NCI-H1417 treated with DMSO at 0.1 percent for 48 hours (cell line): Measurements from ENCODE around the gene ZMYND8.

Experiments
- DNase-seq: peaks from one replicate; lab custom pipeline; 2025; lab: John Stamatoyannopoulos, UW

Gene ZMYND8

GRCh38 chr20:47332381-47333206 lies 23.9 kb downstream of the ZMYND8 start:
- DNase-seq = no peak

GRCh38 chr20:47330933-47331708 lies 25.4 kb downstream of the ZMYND8 start:
- no peak for DNase-seq

DNA sequence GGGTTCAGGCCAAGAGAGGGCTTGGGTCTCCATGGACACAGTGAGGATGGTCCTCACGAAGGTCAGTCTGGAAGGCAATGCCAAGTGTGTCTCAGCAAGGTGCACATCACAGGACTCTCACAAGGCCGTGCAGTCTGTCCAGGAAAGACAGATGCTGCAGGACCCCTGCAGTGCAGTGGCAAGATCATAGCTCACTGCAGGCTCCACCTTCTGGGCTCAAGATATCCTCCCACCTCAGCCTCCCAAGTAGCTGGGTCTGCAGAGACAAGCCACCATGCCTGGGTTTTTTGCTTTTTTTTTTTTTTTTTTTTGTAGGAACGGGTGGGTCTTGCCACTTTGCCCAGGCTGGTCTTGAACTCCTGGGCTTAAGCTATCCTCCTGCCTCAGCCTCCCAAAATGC lies 26.4 kb downstream of the ZMYND8 start:
- no peak for DNase-seq

DNA sequence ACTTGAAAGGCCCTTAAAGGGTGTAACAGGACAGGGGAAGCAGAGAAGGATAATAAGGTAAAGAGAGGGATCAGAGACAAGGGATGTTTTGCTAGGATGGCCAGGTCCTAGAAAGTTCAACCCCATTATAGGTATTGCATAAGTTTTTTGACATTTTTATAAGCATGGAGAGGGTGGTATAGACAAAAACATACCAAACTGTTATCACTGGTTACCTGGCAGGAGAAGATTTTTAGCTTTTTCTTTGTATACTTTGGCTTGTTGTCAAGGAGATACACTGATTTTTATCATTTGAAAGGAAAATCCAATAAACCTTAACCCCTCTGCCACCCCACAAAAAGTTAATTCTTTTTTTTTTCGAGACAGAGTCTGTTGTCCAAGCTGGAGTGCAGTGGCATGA lies 28.4 kb downstream of the ZMYND8 start:
- DNase-seq = no peak

DNA sequence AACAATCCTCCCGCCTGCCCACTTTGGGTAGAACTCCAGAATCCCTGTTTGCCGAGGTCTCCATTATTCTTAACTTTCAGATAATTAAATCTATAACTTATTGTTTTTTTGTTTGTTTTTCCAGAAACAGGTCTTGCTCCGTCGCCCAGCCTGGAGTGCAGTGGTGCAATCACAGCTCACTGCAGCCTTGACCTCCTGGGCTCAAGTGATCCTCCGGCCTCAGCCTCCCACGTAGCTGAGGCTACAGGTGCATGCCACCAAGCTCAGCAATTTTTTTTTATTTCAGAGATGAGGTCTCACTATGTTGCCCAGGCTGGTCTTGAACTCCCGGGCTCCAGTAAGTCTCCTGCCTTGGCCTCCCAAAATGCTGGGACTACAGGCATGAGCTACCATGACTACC lies 28.8 kb downstream of the ZMYND8 start:
- DNase-seq = no peak

DNA sequence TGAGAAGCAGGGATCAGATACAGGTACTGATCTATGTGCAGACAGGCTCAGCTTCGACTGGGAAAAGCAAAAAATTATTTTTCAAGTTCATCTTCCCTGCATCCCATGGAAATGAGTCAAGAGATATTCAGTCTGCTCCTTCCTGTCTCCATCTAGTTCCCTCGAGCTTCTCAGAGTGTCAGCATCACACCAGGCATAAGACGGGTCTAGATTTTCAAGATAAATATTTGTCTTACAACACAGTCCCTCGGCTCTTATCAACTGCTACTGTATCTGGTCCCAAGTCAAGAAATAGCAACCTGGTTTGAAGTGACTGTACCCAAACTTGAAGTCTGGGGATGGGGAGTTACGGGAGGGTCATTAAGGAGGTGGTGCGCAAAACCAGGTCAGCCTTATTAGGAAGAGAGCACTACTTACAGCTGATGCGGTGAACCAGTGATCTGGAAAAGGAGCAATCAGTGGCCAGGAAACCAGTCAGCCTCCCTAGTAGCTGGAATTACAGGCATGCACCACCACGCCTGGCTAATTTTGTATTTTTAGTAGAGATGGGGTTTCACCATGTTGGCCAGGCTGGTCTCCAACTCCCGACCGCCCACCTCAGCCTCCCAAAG lies 29.7 kb downstream of the ZMYND8 start:
- no peak for DNase-seq

GRCh38 chr20:47325242-47325641 lies 31.3 kb downstream of the ZMYND8 start:
- DNase-seq = no peak

- DNase-seq = peak; percentile 79
Measured at GRCh38 chr20:47320990-47321805, 35.3 kb downstream of the ZMYND8 start.

DNA sequence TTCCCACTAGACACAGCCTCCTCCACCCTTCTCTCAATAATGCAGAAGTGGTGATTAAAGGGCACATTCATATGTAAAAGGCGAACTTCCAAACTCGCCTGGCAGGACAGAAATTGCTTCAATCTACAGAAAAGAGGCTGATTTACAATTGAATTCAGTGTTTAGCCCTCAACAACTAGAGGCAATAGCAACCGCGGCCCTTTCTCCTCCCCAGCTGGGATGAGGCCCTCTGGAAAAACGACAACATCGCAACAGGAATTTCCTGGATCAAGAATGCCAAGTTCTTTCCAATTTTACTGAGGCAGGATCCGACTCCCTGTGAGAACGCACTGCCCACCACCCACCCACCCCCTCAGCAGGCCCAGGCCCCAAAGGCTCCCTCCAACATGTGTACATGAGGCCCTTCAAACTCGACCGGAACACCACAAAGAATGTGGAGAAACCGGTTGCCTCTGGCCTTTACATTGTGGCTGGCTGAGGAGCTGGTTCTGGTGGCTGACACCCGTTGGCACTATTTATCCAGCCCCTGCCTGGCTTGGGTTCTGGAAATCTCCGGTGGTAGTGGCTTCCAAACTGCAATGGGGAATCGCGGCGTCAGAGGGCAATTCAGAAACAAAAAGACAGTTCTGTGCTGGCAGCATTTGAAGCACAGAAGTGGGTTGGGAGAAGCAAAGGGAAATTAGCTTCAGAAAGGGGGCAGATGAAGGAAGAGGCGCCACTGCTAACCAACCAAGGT lies 36.8 kb downstream of the ZMYND8 start:
- no peak for DNase-seq

GRCh38 chr20:47318586-47319516 lies 37.6 kb downstream of the ZMYND8 start:
- DNase-seq = no peak

- DNase-seq = no peak
Measured at GRCh38 chr20:47318027-47318585, 38.4 kb downstream of the ZMYND8 start.

GRCh38 chr20:47317127-47317895 lies 39.2 kb downstream of the ZMYND8 start:
- no peak for DNase-seq

GRCh38 chr20:47316776-47317126 lies 39.7 kb downstream of the ZMYND8 start:
- DNase-seq = no peak

GRCh38 chr20:47315339-47316056 lies 41.0 kb downstream of the ZMYND8 start:
- DNase-seq = no peak

- no peak for DNase-seq
Measured at GRCh38 chr20:47314647-47315338, 41.7 kb downstream of the ZMYND8 start.

DNA sequence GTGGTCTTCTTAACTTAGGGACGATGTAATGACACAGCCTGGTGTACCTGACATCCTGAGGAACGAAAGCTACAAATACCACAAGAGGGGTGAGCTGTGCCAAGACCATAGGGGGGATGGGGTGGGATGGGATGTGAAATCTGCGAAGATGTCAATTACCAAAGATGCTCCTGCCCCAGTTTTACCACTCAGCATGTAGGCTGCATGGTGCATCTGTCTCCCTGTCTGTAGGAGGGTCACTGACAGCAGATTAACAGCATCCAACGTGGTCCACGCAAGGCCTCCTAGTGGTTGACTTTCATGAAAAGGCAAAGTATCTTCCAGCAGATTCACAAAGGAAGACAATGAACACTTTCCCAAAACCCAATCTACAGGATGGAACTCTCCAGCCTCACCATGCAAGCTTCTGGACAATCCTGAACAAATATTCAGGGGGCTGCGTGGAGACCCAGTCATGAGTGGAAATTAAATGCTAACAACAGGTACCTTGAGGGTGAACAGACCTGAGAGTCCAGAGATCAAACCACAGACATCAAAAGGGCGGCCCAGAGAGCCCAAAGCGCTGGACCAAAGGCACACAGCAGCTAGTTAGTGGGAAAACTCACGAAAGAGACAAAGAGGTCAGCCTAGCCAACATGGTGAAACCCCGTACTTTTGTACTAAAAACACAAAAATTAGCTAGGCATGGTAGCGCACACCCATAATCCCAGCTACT lies 44.4 kb downstream of the ZMYND8 start:
- DNase-seq = no peak

- no peak for DNase-seq
Measured at GRCh38 chr20:47311211-47311610, 45.3 kb downstream of the ZMYND8 start.
